GM06990 (cell line): ENCODE results near the gene LRRTM2.
"Not testable (repeated sequence)": the region's sequence is repeated elsewhere in the genome, so short reads cannot be mapped to it uniquely, and the experiment has no call there.

ENCODE experiments used
- DNase-seq: peaks from one replicate; pipeline ENCODE4 v3.0.0-alpha.2; 2011; ENCODE audit not compliant: insufficient read length; ENCODE audit errors: extremely low read depth
- H3K27me3 ChIP-seq: replicated peaks from 2 replicates; pipeline ENCODE4 v1.6.0; 2011; ENCODE audit warnings: low read length; ENCODE audit not compliant: control insufficient read depth, insufficient read depth
- H3K36me3 ChIP-seq: 2 replicates; pipeline ENCODE4 v1.5.1; 2011; ENCODE audit warnings: low read length; ENCODE audit not compliant: control insufficient read depth, insufficient read depth
- H3K4me3 ChIP-seq: replicated peaks from 2 replicates; pipeline ENCODE4 v1.5.1; 2011; ENCODE audit warnings: low read depth, mild to moderate bottlenecking, control low read depth, low read length
- TF ChIP-seq, protein P1 (sequence below): IDR thresholded peaks from 2 replicates; pipeline ENCODE4 v1.5.1; 2011; ENCODE audit warnings: low read length, control low read depth, mild to moderate bottlenecking, inconsistent platforms; ENCODE audit not compliant: insufficient read depth, poor library complexity, severe bottlenecking

LRRTM2 gene, protein sequence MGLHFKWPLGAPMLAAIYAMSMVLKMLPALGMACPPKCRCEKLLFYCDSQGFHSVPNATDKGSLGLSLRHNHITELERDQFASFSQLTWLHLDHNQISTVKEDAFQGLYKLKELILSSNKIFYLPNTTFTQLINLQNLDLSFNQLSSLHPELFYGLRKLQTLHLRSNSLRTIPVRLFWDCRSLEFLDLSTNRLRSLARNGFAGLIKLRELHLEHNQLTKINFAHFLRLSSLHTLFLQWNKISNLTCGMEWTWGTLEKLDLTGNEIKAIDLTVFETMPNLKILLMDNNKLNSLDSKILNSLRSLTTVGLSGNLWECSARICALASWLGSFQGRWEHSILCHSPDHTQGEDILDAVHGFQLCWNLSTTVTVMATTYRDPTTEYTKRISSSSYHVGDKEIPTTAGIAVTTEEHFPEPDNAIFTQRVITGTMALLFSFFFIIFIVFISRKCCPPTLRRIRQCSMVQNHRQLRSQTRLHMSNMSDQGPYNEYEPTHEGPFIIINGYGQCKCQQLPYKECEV

DNA sequence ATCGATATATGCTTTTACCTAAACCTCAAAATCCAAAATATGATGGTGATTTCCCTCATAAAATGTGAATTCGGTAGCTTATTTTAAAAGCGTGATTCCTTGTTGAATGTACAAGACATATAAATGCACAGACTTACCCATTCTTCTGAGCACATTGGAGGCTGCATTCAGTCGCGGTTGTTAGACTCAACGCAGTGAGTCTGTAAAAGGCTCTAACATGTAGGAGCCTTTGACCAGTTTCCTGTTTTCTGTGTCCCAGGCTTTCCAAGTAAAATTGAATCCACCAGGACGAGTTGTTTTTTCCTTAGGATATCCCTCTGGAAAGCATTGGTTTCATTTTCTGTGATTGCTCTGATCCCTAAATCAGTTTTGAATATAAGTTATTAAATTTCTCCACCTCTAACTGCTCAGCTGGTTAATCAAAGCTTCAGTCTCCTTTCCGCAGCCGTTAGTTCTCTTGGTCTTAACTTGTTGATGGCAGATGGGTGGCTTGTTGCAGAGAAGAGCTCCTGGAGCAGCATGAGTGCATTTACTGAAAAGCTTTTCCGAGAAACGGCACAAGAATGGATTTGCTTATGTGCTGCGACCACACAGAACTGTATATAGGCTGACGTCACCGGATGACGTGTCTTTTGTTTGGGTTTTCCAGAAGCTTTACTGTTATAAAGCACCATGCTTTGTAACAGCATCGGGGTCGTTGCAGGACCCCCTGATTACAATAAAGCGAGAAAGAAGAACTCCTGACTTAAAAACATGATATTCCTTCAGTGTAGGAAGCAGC lies at the start of gene LRRTM2:
Gene LRRTM2 (minus strand): TSS at position 565 of the 781 bp plus-strand sequence. CDS start 424 bp downstream, at position 141.
- DNase-seq: no peak
- Histone ChIP-seq H3K36me3 (no peaks in the 10 kb centered on the region), H3K4me3 (no peak within 1 kb of the TSS), H3K27me3 (no peaks in the 10 kb centered on the region)
- TF ChIP-seq, protein P1, sequence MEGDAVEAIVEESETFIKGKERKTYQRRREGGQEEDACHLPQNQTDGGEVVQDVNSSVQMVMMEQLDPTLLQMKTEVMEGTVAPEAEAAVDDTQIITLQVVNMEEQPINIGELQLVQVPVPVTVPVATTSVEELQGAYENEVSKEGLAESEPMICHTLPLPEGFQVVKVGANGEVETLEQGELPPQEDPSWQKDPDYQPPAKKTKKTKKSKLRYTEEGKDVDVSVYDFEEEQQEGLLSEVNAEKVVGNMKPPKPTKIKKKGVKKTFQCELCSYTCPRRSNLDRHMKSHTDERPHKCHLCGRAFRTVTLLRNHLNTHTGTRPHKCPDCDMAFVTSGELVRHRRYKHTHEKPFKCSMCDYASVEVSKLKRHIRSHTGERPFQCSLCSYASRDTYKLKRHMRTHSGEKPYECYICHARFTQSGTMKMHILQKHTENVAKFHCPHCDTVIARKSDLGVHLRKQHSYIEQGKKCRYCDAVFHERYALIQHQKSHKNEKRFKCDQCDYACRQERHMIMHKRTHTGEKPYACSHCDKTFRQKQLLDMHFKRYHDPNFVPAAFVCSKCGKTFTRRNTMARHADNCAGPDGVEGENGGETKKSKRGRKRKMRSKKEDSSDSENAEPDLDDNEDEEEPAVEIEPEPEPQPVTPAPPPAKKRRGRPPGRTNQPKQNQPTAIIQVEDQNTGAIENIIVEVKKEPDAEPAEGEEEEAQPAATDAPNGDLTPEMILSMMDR: no peak

DNA sequence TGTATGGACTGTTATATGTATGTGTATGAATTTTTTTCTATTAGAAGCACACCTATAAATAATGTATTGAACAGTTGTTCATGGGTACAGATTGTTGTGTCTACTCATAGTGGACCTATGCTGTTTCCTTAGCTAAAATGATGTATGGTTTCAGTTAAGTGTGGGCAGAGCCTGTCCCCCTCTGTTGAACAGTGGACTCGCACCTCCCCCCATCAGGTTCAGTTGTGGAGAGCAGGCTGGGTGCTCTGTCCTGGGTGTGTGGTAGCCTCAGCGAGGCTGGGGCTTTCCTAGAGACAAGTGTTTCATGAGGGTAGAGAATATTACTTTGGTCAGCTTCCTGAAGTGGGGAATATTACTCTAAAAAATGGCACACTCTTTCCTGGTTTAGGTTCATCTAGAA lies 47.4 kb upstream of the LRRTM2 start:
- H3K36me3 ChIP-seq: peaks cover 13% of the 10 kb centered on the region
- H3K27me3 ChIP-seq: no peaks in the 10 kb centered on the region
- H3K4me3 ChIP-seq: no peak overlapping the region
- TF ChIP-seq, protein P1: no peak
- DNase-seq: no peak

DNA sequence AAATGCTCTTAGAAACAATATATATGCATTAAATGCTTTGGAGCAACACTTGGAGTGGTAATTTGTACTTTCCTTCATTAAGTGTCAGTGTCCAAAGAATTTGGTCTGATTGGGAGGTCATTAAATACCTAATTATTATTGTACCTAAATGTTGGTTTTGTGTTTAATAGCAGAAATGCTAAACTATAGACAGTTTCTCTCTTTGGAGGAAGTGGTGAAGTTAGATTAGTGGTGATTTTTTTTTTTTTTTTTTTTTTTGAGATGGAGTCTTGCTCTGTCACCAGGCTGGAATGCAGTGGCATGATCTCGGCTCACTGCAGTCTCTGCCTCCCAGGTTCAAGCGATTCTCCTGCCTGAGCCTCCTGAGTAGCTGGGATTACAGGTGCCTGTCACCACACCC lies 46.2 kb upstream of the LRRTM2 start:
- H3K36me3 ChIP-seq: peaks cover 10% of the 10 kb centered on the region
- H3K27me3 ChIP-seq, H3K4me3 ChIP-seq, DNase-seq: not testable (repeated sequence)

DNA sequence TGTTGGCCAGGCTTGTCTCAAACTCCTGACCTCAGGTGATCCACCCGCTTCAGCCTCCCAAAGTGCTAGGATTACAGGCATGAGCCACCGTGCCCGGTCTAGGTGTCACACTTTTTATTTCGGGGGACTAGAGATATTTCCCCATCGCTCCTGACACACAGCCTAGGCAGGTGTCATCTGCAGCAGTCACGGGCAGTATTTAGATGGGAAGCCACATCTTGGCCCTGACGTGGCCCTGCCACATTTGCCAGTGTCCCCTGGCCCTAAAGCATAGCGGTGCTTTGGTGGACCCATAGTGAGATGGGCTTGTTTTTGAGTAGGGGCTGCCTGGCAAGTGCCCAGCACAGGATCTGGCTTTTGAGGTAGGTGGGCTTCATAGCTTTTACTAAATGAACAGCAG lies 45.0 kb upstream of the LRRTM2 start:
- no peaks in the 10 kb centered on the region for H3K27me3 ChIP-seq
- TF ChIP-seq, protein P1: no peak
- DNase-seq: no peak
- H3K36me3 ChIP-seq: peaks cover 2% of the 10 kb centered on the region
- no peak overlapping the region for H3K4me3 ChIP-seq

DNA sequence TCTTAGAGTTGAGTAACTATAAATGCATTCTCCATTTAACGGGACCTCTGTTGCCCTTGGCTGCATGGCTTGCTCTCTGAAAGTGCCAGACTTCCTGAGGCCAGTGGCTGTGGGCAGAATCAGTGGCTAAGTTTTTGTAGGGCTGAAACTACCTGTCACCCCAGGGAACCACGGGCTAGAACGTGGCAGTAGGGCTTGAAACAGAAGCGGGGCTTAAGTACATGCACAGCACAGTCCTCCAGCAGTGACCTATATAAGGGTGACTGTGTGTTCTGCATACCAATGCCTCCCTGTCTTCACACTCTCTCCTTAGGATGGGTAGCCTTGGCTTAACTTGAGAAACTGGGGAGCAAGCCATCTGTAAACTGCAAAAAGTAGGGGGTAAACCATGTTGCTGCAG lies 43.6 kb upstream of the LRRTM2 start:
- no peak for DNase-seq
- TF ChIP-seq, protein P1: no peak
- Histone ChIP-seq H3K36me3 (no peaks in the 10 kb centered on the region; the same call in 1 of the 2 replicates), H3K4me3 (no peak overlapping the region), H3K27me3 (no peaks in the 10 kb centered on the region)

DNA sequence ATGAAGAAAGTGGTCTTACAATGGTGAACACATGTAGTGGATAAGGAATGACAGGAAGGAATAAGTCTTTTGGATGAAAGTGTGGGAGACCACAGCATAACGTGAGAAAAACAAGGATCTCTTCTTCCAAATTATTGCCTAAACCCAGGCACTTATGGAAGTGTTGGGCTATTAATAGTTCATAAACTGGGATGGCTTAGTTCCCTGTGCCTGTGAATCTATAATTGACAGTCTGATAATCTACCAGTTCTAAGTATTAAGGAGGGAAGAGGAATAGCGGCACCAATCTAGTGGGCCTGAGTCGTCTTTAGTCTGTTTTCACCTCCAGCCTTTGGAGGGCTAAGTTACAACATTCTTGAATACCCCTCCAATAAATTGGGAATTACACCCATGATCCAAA lies 39.2 kb upstream of the LRRTM2 start:
- TF ChIP-seq, protein P1: no peak
- DNase-seq: no peak
- Histone ChIP-seq H3K4me3 (no peak overlapping the region), H3K36me3 (no peaks in the 10 kb centered on the region), H3K27me3 (no peaks in the 10 kb centered on the region)
